Stomach smooth muscle (tissue), 2 donors: ENCODE measurements around the gene P2RX1.

Source experiments
- H3K27ac ChIP-seq: one replicate; pipeline ENCODE4 v1.7.0; 2013; ENCODE audit warnings: mild to moderate bottlenecking, low read length, inconsistent platforms
- H3K27me3 ChIP-seq, 2 donors: one replicate each; pipeline ENCODE4 v1.7.0; 2013; ENCODE audit warnings: low read length in 2 of 2; ENCODE audit not compliant: insufficient read depth in 2 of 2, control insufficient read depth in 1 of 2
- H3K36me3 ChIP-seq, 2 donors: one replicate each; pipeline ENCODE4 v1.7.0; 2013; ENCODE audit warnings: low read length in 2 of 2; ENCODE audit not compliant: control insufficient read depth in 2 of 2, insufficient read depth in 2 of 2
- H3K4me1 ChIP-seq: one replicate; pipeline ENCODE4 v1.7.0; 2013; ENCODE audit warnings: low read length; ENCODE audit not compliant: control insufficient read depth, insufficient read depth
- H3K4me3 ChIP-seq, 2 donors: one replicate each; pipeline ENCODE4 v1.7.0; 2013; ENCODE audit warnings: low read length in 2 of 2
- H3K9ac ChIP-seq, 2 donors: one replicate each; pipeline ENCODE4 v1.7.0; 2013; ENCODE audit warnings: low read length in 2 of 2, mild to moderate bottlenecking in 1 of 2
- H3K9me3 ChIP-seq, 2 donors: one replicate each; pipeline ENCODE4 v1.7.0; 2013; ENCODE audit warnings: low read length in 2 of 2; ENCODE audit not compliant: control insufficient read depth in 2 of 2
- donor health status: healthy.
- donor health status: Pancreatic carcinoma.

Gene P2RX1

GRCh38 chr17:3885970-3886369 lies 30.3 kb downstream of the P2RX1 start:
- no peak overlapping the region for H3K27ac ChIP-seq
- H3K27me3 ChIP-seq: no peaks in the 10 kb centered on the region
- H3K36me3 ChIP-seq: peaks cover 27 to 29% of the 10 kb centered on the region in 2 donors
- H3K9me3 ChIP-seq: no peaks in the 10 kb centered on the region
- no peak overlapping the region for H3K9ac ChIP-seq
- H3K4me1 ChIP-seq: peaks cover 42% of the 10 kb centered on the region
- no peak overlapping the region for H3K4me3 ChIP-seq

GRCh38 chr17:3885271-3885670 lies 31.0 kb downstream of the P2RX1 start:
- peaks cover 35% of the 10 kb centered on the region for H3K4me1 ChIP-seq

GRCh38 chr17:3884188-3884587 lies 32.1 kb downstream of the P2RX1 start:
- Histone ChIP-seq H3K27ac (no peak overlapping the region), H3K9ac (no peak overlapping the region), H3K36me3 (peaks cover 29 to 31% of the 10 kb centered on the region in 2 donors), H3K4me3 (no peak overlapping the region), H3K27me3 (no peaks in the 10 kb centered on the region), H3K9me3 (no peaks in the 10 kb centered on the region), H3K4me1 (peaks cover 24% of the 10 kb centered on the region)

More at GRCh38 chr17:3885271-3885670, 31.0 kb downstream of the P2RX1 start:
- Histone ChIP-seq H3K27ac (no peak overlapping the region), H3K4me3 (no peak overlapping the region), H3K36me3 (peaks cover 27 to 29% of the 10 kb centered on the region in 2 donors), H3K27me3 (no peaks in the 10 kb centered on the region), H3K9me3 (no peaks in the 10 kb centered on the region), H3K9ac (no peak overlapping the region)

GRCh38 chr17:3882276-3882675 lies 34.0 kb downstream of the P2RX1 start:
- no peak overlapping the region for H3K9ac ChIP-seq
- H3K9me3 ChIP-seq: no peaks in the 10 kb centered on the region
- no peak overlapping the region for H3K27ac ChIP-seq
- H3K4me1 ChIP-seq: peaks cover 5% of the 10 kb centered on the region
- no peak overlapping the region for H3K4me3 ChIP-seq
- H3K27me3 ChIP-seq: no peaks in the 10 kb centered on the region
- peaks cover 34 to 37% of the 10 kb centered on the region in 2 donors for H3K36me3 ChIP-seq

- no peak overlapping the region for H3K4me3 ChIP-seq
- H3K36me3 ChIP-seq: peaks cover 42% of the 10 kb centered on the region in 2 donors
- no peaks in the 10 kb centered on the region for H3K27me3 ChIP-seq
- H3K4me1 ChIP-seq: no peaks in the 10 kb centered on the region
- no peak overlapping the region for H3K9ac ChIP-seq
- H3K9me3 ChIP-seq: no peaks in the 10 kb centered on the region
- H3K27ac ChIP-seq: no peak overlapping the region
These were observed 35.3 kb downstream of the P2RX1 start for GRCh38 chr17:3880983-3881382.

- Histone ChIP-seq H3K36me3 (peaks cover 42 to 44% of the 10 kb centered on the region in 2 donors), H3K4me1 (no peaks in the 10 kb centered on the region), H3K9ac (no peak overlapping the region), H3K27me3 (no peaks in the 10 kb centered on the region), H3K9me3 (no peaks in the 10 kb centered on the region), H3K4me3 (no peak overlapping the region), H3K27ac (no peak overlapping the region)
These were observed 36.5 kb downstream of the P2RX1 start for GRCh38 chr17:3879591-3880417.

- no peak overlapping the region for H3K4me3 ChIP-seq
- no peak overlapping the region for H3K27ac ChIP-seq
- H3K4me1 ChIP-seq: no peaks in the 10 kb centered on the region
- peaks cover 37 to 38% of the 10 kb centered on the region in 2 donors for H3K36me3 ChIP-seq
- H3K27me3 ChIP-seq: no peaks in the 10 kb centered on the region
- H3K9me3 ChIP-seq: no peaks in the 10 kb centered on the region
- no peak overlapping the region for H3K9ac ChIP-seq
These were observed 37.1 kb downstream of the P2RX1 start for GRCh38 chr17:3879186-3879585.

- Histone ChIP-seq H3K27ac (no peak overlapping the region), H3K27me3 (no peaks in the 10 kb centered on the region), H3K36me3 (peaks cover 36 to 40% of the 10 kb centered on the region in 2 donors), H3K9me3 (no peaks in the 10 kb centered on the region), H3K4me1 (no peaks in the 10 kb centered on the region), H3K4me3 (no peak overlapping the region), H3K9ac (no peak overlapping the region)
These were observed 39.0 kb downstream of the P2RX1 start for GRCh38 chr17:3877220-3877619.

- H3K4me3 ChIP-seq: no peak overlapping the region
These were observed 40.9 kb downstream of the P2RX1 start for GRCh38 chr17:3875317-3875716.

GRCh38 chr17:3873862-3874261 lies 42.4 kb downstream of the P2RX1 start:
- H3K4me3 ChIP-seq: no peak overlapping the region
- no peak overlapping the region for H3K27ac ChIP-seq
- peaks cover 29 to 42% of the 10 kb centered on the region in 2 donors for H3K36me3 ChIP-seq
- no peaks in the 10 kb centered on the region for H3K4me1 ChIP-seq
- H3K9me3 ChIP-seq: no peaks in the 10 kb centered on the region
- no peaks in the 10 kb centered on the region for H3K27me3 ChIP-seq
- no peak overlapping the region for H3K9ac ChIP-seq

More at GRCh38 chr17:3875317-3875716, 40.9 kb downstream of the P2RX1 start:
- no peaks in the 10 kb centered on the region for H3K9me3 ChIP-seq
- no peaks in the 10 kb centered on the region for H3K27me3 ChIP-seq
- H3K27ac ChIP-seq: no peak overlapping the region
- H3K36me3 ChIP-seq: peaks cover 35 to 36% of the 10 kb centered on the region in 2 donors
- H3K9ac ChIP-seq: no peak overlapping the region
- no peaks in the 10 kb centered on the region for H3K4me1 ChIP-seq

- Histone ChIP-seq H3K4me3 (no peak overlapping the region), H3K36me3 (peaks cover 19 to 27% of the 10 kb centered on the region in 2 donors), H3K9me3 (no peaks in the 10 kb centered on the region), H3K4me1 (no peaks in the 10 kb centered on the region), H3K27ac (no peak overlapping the region), H3K27me3 (no peaks in the 10 kb centered on the region), H3K9ac (no peak overlapping the region)
These were observed 45.4 kb downstream of the P2RX1 start for GRCh38 chr17:3870871-3871306.
